Ovary (tissue), 9 donors: ENCODE measurements around the gene ATP13A3. TPM values are rescaled to one million over a fixed set of nuclear protein-coding genes. Genes with fewer than 3 reads are reported as not detected.

Experiments used
- DNase-seq, 5 donors: peaks; one replicate each; pipeline ENCODE4 v3.0.0-alpha.2; 2019 to 2020
- H3K27ac ChIP-seq, 2 donors: fragments of 200-600 bp; one replicate each; pipeline versions ENCODE4 v1.5.1 to v1.8.0; 2019 to 2022
- H3K27me3 ChIP-seq: fragments of 200-600 bp; one replicate; pipeline ENCODE4 v1.8.0; 2022
- H3K36me3 ChIP-seq: fragments of 200-600 bp; sonication (generic); one replicate; pipeline ENCODE4 v1.5.1; 2019
- H3K4me1 ChIP-seq: one replicate; pipeline ENCODE4 v1.8.1; 2013; ENCODE audit warnings: mild to moderate bottlenecking, moderate library complexity; ENCODE audit not compliant: insufficient read depth
- H3K4me3 ChIP-seq: fragments of 200-600 bp; sonication (generic); one replicate; pipeline ENCODE4 v1.5.1; 2017
- H3K9me3 ChIP-seq, 2 donors: fragments of 200-600 bp in 1 of 2; sonication (generic) in 1 of 2; one replicate each; pipeline versions ENCODE4 v1.5.1 to v1.8.1; 2013 to 2019; ENCODE audit warnings: mild to moderate bottlenecking in 1 of 2, moderate library complexity in 1 of 2
- CTCF ChIP-seq, 3 donors: fragments of 450-650 bp in 2 of 3; fragments of 200-600 bp in 1 of 3; IDR thresholded peaks; one replicate each; pipeline versions ENCODE4 v1.5.1 to v1.8.0; 2016 to 2022; ENCODE audit warnings: antibody characterized with exemption in 3 of 3, mild to moderate bottlenecking in 1 of 3
- EP300 ChIP-seq: sonication (generic); formaldehyde crosslinking; IDR thresholded peaks from one replicate; pipeline ENCODE4 v1.6.1; 2017; ENCODE audit warnings: antibody characterized with exemption
- POLR2A ChIP-seq: fragments of 450-650 bp; IDR thresholded peaks from one replicate; pipeline ENCODE4 v1.6.1; 2017; ENCODE audit warnings: antibody characterized with exemption, mild to moderate bottlenecking, moderate library complexity
- WGBS, 3 donors: extraction: QIAGEN DNeasy Blood & Tissue Kit in 1 of 3; methylation state at CpG; one replicate each; pipeline versions ENCODE4 v1.1.5 to v1.1.7; 2013 to 2017; 5-methylcytosine and 5-hydroxymethylcytosine counted together
- intact Hi-C, 4 donors: fragments of 100-400 bp; cut with DNase I; formaldehyde crosslinking; loops; one replicate each; pipeline versions ENCODE4 v1.11.0 to v1.15.1; 2022 to 2023
- polyA plus RNA-seq, 2 donors: library from polyadenylated mRNA; stranded (reverse); fragments of 200-250 nt in 1 of 2; fragments of 350-450 nt in 1 of 2; fragmentation: Illumina TruSeq in 1 of 2; extraction: RNeasy Lipid Tissue Mini Kit (QIAGEN cat#74804) in 1 of 2; gene quantifications; one replicate each; pipeline ENCODE4 v1.2.3, GENCODE V29; 2013 to 2014
- total RNA-seq, 7 donors: library from RNA; depleted of rRNA in 2 of 7; stranded (reverse); fragments of >200 nt in 2 of 7; fragmentation: NEBNext Ultra II Directional in 3 of 7; extraction: Animal tissue kit (Norgen Biotek cat#: 25700) in 3 of 7; gene quantifications; one replicate each; pipeline versions ENCODE4 v1.1.0 to v1.2.4, GENCODE V29; 2016 to 2023
- donor health status: DM: no; HTN: no; CAD: no; lungs with moderate emphysema.
- donor health status: DM: no; HTN: no; CAD: no.
- donor health status: Bipolar disorder and iron deficiency.
- donor health status: DM: yes; HTN: yes; CAD: no.
- donor health status: DM: no; HTN: no; CAD: no.
- donor health status: DM: yes; HTN: yes; CAD: no.

Gene ATP13A3
- total and polyA plus RNA-seq, 9 donors = 13.7 to 101 (median 52.4) TPM

DNA sequence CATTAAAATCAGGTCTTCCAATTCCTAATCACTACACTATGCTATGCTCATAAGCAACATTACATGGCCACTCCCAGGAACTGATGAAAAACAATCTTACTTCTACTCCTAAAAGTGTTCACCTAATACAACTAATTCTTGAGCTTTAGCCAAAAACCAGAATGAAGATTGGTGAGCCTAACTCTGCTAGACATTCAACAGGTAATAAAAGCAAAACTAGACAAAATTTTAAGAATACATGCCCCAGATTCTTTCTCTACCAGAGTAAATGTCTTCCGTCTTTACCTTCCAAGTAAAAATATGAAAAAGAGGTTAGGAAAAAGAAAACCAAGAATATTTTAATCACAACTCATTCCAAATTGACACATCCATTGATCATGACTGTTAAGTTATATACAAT is 31.3 kb downstream of the ATP13A3 start:
- Histone ChIP-seq H3K27ac (no peak overlapping the region), H3K4me1 (no peaks in the 10 kb centered on the region), H3K4me3 (no peak overlapping the region), H3K27me3 (no peaks in the 10 kb centered on the region), H3K9me3 (no peaks in the 10 kb centered on the region), H3K36me3 (no peaks in the 10 kb centered on the region)
- no peak for TF ChIP-seq CTCF (IDR thresholded peaks at IDR 0.05)
- no peak for TF ChIP-seq EP300
- 92 to 98% (median 96%) methylated on average over 1 of the region's 1 CpG for WGBS, 3 donors
- DNase-seq = no peak
- intact Hi-C loops = no loop called here

DNA sequence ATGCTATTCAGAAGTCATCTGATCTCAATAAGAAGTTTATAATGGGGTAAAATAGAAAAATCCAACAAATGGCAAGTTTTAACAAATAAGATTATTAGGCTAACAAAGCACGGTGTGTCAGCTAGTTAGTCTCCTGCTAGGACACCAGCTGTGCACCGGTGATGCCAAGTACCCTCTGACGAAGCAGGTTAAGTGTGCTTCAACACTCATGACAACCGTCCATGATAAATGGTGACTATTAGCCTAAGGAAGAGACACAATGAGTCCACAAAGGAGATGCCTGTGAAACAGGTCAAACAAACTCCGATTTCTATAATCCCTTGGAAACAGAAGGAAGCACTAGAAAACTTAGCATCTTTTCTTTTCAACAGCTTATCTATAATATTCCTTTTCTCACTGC is 36.5 kb downstream of the ATP13A3 start:
- Histone ChIP-seq H3K9me3 (no peaks in the 10 kb centered on the region), H3K4me1 (no peaks in the 10 kb centered on the region), H3K27me3 (no peaks in the 10 kb centered on the region), H3K4me3 (no peak overlapping the region), H3K27ac (no peak overlapping the region), H3K36me3 (no peaks in the 10 kb centered on the region)
- no peak for DNase-seq
- WGBS, 3 donors = 92 to 95% (median 93%) methylated on average over 5 of the region's 5 CpGs
- intact Hi-C loops = no loop called here
- TF ChIP-seq CTCF (IDR thresholded peaks at IDR 0.05) = no peak

DNA sequence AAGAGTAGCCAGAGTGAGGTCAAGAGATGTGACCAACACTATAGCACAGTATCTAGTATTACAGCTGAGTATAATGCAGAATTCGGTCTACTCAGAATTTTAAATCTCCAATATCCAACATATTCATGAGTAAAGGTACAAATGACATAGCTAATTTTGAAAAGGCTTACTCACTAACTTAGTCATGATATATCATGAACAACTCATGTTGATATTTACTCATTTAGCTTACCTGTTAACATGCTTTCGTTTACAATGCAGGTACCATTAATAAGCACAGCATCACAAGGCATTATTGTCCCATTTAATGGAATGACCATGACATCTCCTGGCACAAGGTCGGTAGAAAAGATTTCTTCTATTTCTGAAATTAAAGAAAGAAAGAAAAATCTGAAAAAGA is 36.9 kb downstream of the ATP13A3 start:
- no peak overlapping the region for H3K27ac ChIP-seq
- no peak overlapping the region for H3K4me3 ChIP-seq
- DNase-seq = no peak
- no peaks in the 10 kb centered on the region for H3K36me3 ChIP-seq
- H3K27me3 ChIP-seq = no peaks in the 10 kb centered on the region
- H3K9me3 ChIP-seq = no peaks in the 10 kb centered on the region
- TF ChIP-seq POLR2A (no peak), CTCF (IDR thresholded peaks at IDR 0.05) (no peak), EP300 (no peak)
- no peaks in the 10 kb centered on the region for H3K4me1 ChIP-seq
- WGBS, 3 donors = 92 to 96% (median 93%) methylated on average over 3 of the region's 3 CpGs
- intact Hi-C loops = no loop called here

GRCh38 chr3:194447657-194448056 is 39.1 kb downstream of the ATP13A3 start:
- no peaks in the 10 kb centered on the region for H3K27me3 ChIP-seq
- DNase-seq = no peak
- intact Hi-C loops = no loop called here
- H3K4me3 ChIP-seq = no peak overlapping the region
- no peak overlapping the region for H3K27ac ChIP-seq
- 94 to 100% (median 100%) methylated on average over 1 of the region's 1 CpG for WGBS, 3 donors
- H3K9me3 ChIP-seq = no peaks in the 10 kb centered on the region
- no peaks in the 10 kb centered on the region for H3K4me1 ChIP-seq
- no peaks in the 10 kb centered on the region for H3K36me3 ChIP-seq
- TF ChIP-seq CTCF (IDR thresholded peaks at IDR 0.05) = no peak
- TF ChIP-seq POLR2A = no peak
- TF ChIP-seq EP300 = no peak

DNA sequence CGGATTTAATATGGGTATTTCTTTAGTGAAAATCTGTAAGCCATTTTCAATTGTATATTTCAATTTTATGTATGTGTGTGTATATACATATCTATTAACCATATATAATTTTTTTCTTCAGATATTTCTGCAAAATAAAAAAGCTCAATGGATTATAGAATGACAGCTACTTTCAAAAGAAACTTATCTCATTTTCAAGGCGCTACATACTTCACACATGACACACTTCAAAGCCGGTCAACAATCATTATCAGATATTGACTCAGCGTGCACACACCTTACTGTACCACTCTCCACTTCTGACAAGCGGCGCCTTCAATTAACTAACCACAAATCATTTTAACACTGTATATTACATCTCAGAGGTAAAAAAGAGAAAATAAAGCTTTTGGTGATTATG is 39.6 kb downstream of the ATP13A3 start:
- Histone ChIP-seq H3K4me1 (no peaks in the 10 kb centered on the region), H3K27ac (no peak overlapping the region), H3K9me3 (no peaks in the 10 kb centered on the region), H3K36me3 (no peaks in the 10 kb centered on the region), H3K27me3 (no peaks in the 10 kb centered on the region), H3K4me3 (no peak overlapping the region)
- no peak for DNase-seq
- intact Hi-C loops = no loop called here
- WGBS, 3 donors = 94 to 95% (median 94%) methylated on average over 6 of the region's 6 CpGs
- TF ChIP-seq EP300 = no peak
- no peak for TF ChIP-seq POLR2A
- TF ChIP-seq CTCF (IDR thresholded peaks at IDR 0.05) = no peak
